Activated gamma-delta T cell (primary cell): ENCODE results near the gene KIF2A.
A peak's percentile ranks its signal among the peaks of the same experiment; 100 is the strongest.

Source experiments
- DNase-seq: peaks from one replicate; lab custom pipeline; 2025; lab: John Stamatoyannopoulos, UW
- total RNA-seq, 2 donors: gene quantifications; one replicate each; lab custom pipeline; 2026; lab: John Stamatoyannopoulos, UW

Gene KIF2A
- 252 to 330 reads per million in 2 donors for total RNA-seq

- peak; percentile 91 for DNase-seq
Observed at GRCh38 chr5:62305715-62306322, at the start of gene KIF2A. TSS of gene KIF2A (plus strand) at chr5:62306206. CDS start at chr5:62306473, 267 bp downstream.

GRCh38 chr5:62257020-62257367 lies 49.0 kb upstream of the KIF2A start:
- DNase-seq: no peak

GRCh38 chr5:62258654-62259053 lies 47.4 kb upstream of the KIF2A start:
- DNase-seq: no peak

GRCh38 chr5:62259699-62260250 lies 46.2 kb upstream of the KIF2A start:
- DNase-seq: no peak

GRCh38 chr5:62260513-62260912 lies 45.5 kb upstream of the KIF2A start:
- no peak for DNase-seq

- DNase-seq: no peak
Observed at GRCh38 chr5:62263401-62263800, 42.6 kb upstream of the KIF2A start.

- DNase-seq: no peak
Observed at GRCh38 chr5:62265648-62266112, 40.3 kb upstream of the KIF2A start.

- DNase-seq: no peak
Observed at GRCh38 chr5:62266573-62266972, 39.4 kb upstream of the KIF2A start.

- DNase-seq: no peak
Observed at GRCh38 chr5:62268234-62268633, 37.8 kb upstream of the KIF2A start.

GRCh38 chr5:62268792-62269191 lies 37.2 kb upstream of the KIF2A start:
- no peak for DNase-seq

- no peak for DNase-seq
Observed at GRCh38 chr5:62271370-62271769, 34.6 kb upstream of the KIF2A start.

GRCh38 chr5:62271870-62272269 lies 34.1 kb upstream of the KIF2A start:
- no peak for DNase-seq

GRCh38 chr5:62273687-62274086 lies 32.3 kb upstream of the KIF2A start:
- no peak for DNase-seq

GRCh38 chr5:62275581-62275980 lies 30.4 kb upstream of the KIF2A start:
- no peak for DNase-seq

GRCh38 chr5:62281411-62281810 lies 24.6 kb upstream of the KIF2A start:
- no peak for DNase-seq

GRCh38 chr5:62282064-62282463 lies 23.9 kb upstream of the KIF2A start:
- DNase-seq: no peak

- no peak for DNase-seq
Observed at GRCh38 chr5:62283005-62283404, 23.0 kb upstream of the KIF2A start.

- DNase-seq: no peak
Observed at GRCh38 chr5:62283861-62284260, 22.1 kb upstream of the KIF2A start.

- DNase-seq: no peak
Observed at GRCh38 chr5:62284946-62285891, 20.8 kb upstream of the KIF2A start.

GRCh38 chr5:62286834-62287233 lies 19.2 kb upstream of the KIF2A start:
- DNase-seq: no peak

- no peak for DNase-seq
Observed at GRCh38 chr5:62287237-62287636, 18.8 kb upstream of the KIF2A start.

- no peak for DNase-seq
Observed at GRCh38 chr5:62288118-62288517, 17.9 kb upstream of the KIF2A start.

- no peak for DNase-seq
Observed at GRCh38 chr5:62289813-62290212, 16.2 kb upstream of the KIF2A start.
